ENCODE data around the gene POU2F1.
"Not testable (repeated sequence)": the region's sequence is repeated elsewhere in the genome, so short reads cannot be mapped to it uniquely, and the experiment has no call there.

POU2F1 gene

GRCh38 chr1:167200272-167200671 is 20.4 kb upstream of the POU2F1 start:
- no peak for DNase-seq
- in situ Hi-C loops (cut with HindIII; ENCODE audit: low pct_ligation_motif_present, low pct_unique_long_range_greater_than_20kb, low sequenced_read_pairs): no loop called here

GRCh38 chr1:167200749-167201148 is 19.9 kb upstream of the POU2F1 start:
- no peak for DNase-seq
- in situ Hi-C loops (cut with HindIII; ENCODE audit: low pct_ligation_motif_present, low pct_unique_long_range_greater_than_20kb, low sequenced_read_pairs): no loop called here

GRCh38 chr1:167202049-167202448 is 18.6 kb upstream of the POU2F1 start:
- DNase-seq: no peak
- in situ Hi-C loops (cut with HindIII; ENCODE audit: low pct_ligation_motif_present, low pct_unique_long_range_greater_than_20kb, low sequenced_read_pairs): no loop called here

GRCh38 chr1:167205306-167206050 is 15.2 kb upstream of the POU2F1 start:
- in situ Hi-C loops (cut with HindIII; ENCODE audit: low pct_ligation_motif_present, low pct_unique_long_range_greater_than_20kb, low sequenced_read_pairs); DNase-seq: not testable (repeated sequence)

- in situ Hi-C loops (cut with HindIII; ENCODE audit: low pct_ligation_motif_present, low pct_unique_long_range_greater_than_20kb, low sequenced_read_pairs): no loop called here
- DNase-seq: no peak
Measured at GRCh38 chr1:167206166-167206835, 14.4 kb upstream of the POU2F1 start.

GRCh38 chr1:167207940-167208623 is 12.6 kb upstream of the POU2F1 start:
- in situ Hi-C loops (cut with HindIII; ENCODE audit: low pct_ligation_motif_present, low pct_unique_long_range_greater_than_20kb, low sequenced_read_pairs): no loop called here
- no peak for DNase-seq

- in situ Hi-C loops (cut with HindIII; ENCODE audit: low pct_ligation_motif_present, low pct_unique_long_range_greater_than_20kb, low sequenced_read_pairs): no loop called here
- no peak for DNase-seq
Measured at GRCh38 chr1:167208624-167208976, 12.1 kb upstream of the POU2F1 start.

GRCh38 chr1:167209044-167209443 is 11.6 kb upstream of the POU2F1 start:
- in situ Hi-C loops (cut with HindIII; ENCODE audit: low pct_ligation_motif_present, low pct_unique_long_range_greater_than_20kb, low sequenced_read_pairs): no loop called here
- DNase-seq: no peak

GRCh38 chr1:167210966-167211674 is 9.6 kb upstream of the POU2F1 start:
- in situ Hi-C loops (cut with HindIII; ENCODE audit: low pct_ligation_motif_present, low pct_unique_long_range_greater_than_20kb, low sequenced_read_pairs): no loop called here
- no peak for DNase-seq

- in situ Hi-C loops (cut with HindIII; ENCODE audit: low pct_ligation_motif_present, low pct_unique_long_range_greater_than_20kb, low sequenced_read_pairs): no loop called here
Measured at GRCh38 chr1:167212025-167212424, 8.7 kb upstream of the POU2F1 start.

GRCh38 chr1:167216809-167217208 is 3.9 kb upstream of the POU2F1 start:
- DNase-seq: no peak
- in situ Hi-C loops (cut with HindIII; ENCODE audit: low pct_ligation_motif_present, low pct_unique_long_range_greater_than_20kb, low sequenced_read_pairs): no loop called here

More at GRCh38 chr1:167212025-167212424, 8.7 kb upstream of the POU2F1 start:
- DNase-seq: no peak

GRCh38 chr1:167219194-167219593 is 1.5 kb upstream of the POU2F1 start:
- no peak for DNase-seq
- in situ Hi-C loops (cut with HindIII; ENCODE audit: low pct_ligation_motif_present, low pct_unique_long_range_greater_than_20kb, low sequenced_read_pairs): no loop called here

- in situ Hi-C loops (cut with HindIII; ENCODE audit: low pct_ligation_motif_present, low pct_unique_long_range_greater_than_20kb, low sequenced_read_pairs): no loop called here
- peak; percentile 80 for DNase-seq
Measured at GRCh38 chr1:167219646-167220536, 795 bp upstream of the POU2F1 start.

- DNase-seq: peak; percentile 37
- in situ Hi-C loops (cut with HindIII; ENCODE audit: low pct_ligation_motif_present, low pct_unique_long_range_greater_than_20kb, low sequenced_read_pairs): no loop called here
Measured at GRCh38 chr1:167221126-167221737, 546 bp downstream of the POU2F1 start.

GRCh38 chr1:167221738-167222610 is 1.3 kb downstream of the POU2F1 start:
- in situ Hi-C loops (cut with HindIII; ENCODE audit: low pct_ligation_motif_present, low pct_unique_long_range_greater_than_20kb, low sequenced_read_pairs): no loop called here
- peak; percentile 83 for DNase-seq

- in situ Hi-C loops (cut with HindIII; ENCODE audit: low pct_ligation_motif_present, low pct_unique_long_range_greater_than_20kb, low sequenced_read_pairs): no loop called here
- DNase-seq: peak; percentile 30
Measured at GRCh38 chr1:167223144-167224103, 2.7 kb downstream of the POU2F1 start.

Measured in ACHN (cell line).